Astrocyte of the cerebellum (primary cell): ENCODE data around the gene ARSK.

Experiments
- DNase-seq: peaks from one replicate; pipeline ENCODE4 v3.0.0-alpha.2; 2011; ENCODE audit warnings: low read depth
- H3K4me3 ChIP-seq: 2 replicates; pipeline ENCODE4 v1.5.1; 2011; ENCODE audit warnings: mild to moderate bottlenecking, low read depth, low read length, moderate library complexity
- CTCF ChIP-seq: IDR thresholded peaks from 2 replicates; pipeline ENCODE4 v1.5.1; 2012; ENCODE audit warnings: low read length, low read depth, moderate library complexity, mild to moderate bottlenecking; ENCODE audit errors: missing control alignments
- in situ Hi-C: cut with HindIII; loops from 2 replicates; pipeline ENCODE4 v1.10.0; 2017; ENCODE audit warnings: low sequenced_read_pairs

Gene ARSK

GRCh38 chr5:95572016-95572415, 17.1 kb downstream of the ARSK start:
- TF ChIP-seq CTCF = no peak
- no peak for DNase-seq
- H3K4me3 ChIP-seq = no peak overlapping the region
- in situ Hi-C loops = no loop called here

GRCh38 chr5:95581576-95581975, 26.7 kb downstream of the ARSK start:
- in situ Hi-C loops = no loop called here
- TF ChIP-seq CTCF = no peak
- H3K4me3 ChIP-seq = no peak overlapping the region
- DNase-seq = no peak

- no peak overlapping the region for H3K4me3 ChIP-seq
- DNase-seq = no peak
- no peak for TF ChIP-seq CTCF
- in situ Hi-C loops = no loop called here
These were observed 29.1 kb downstream of the ARSK start for GRCh38 chr5:95583992-95584391.

GRCh38 chr5:95590880-95591279, 36.0 kb downstream of the ARSK start:
- H3K4me3 ChIP-seq = no peak overlapping the region
- in situ Hi-C loops = no loop called here
- TF ChIP-seq CTCF = no peak
- DNase-seq = no peak

- peak; percentile 8 for DNase-seq
- no peak overlapping the region for H3K4me3 ChIP-seq
- in situ Hi-C loops = no loop called here
- no peak for TF ChIP-seq CTCF
These were observed 36.6 kb downstream of the ARSK start for GRCh38 chr5:95591490-95591901.

- no peak for TF ChIP-seq CTCF
- in situ Hi-C loops = no loop called here
These were observed 40.5 kb downstream of the ARSK start for GRCh38 chr5:95595289-95595931.

GRCh38 chr5:95599252-95599651, 44.4 kb downstream of the ARSK start:
- no peak for DNase-seq
- no peak overlapping the region for H3K4me3 ChIP-seq
- in situ Hi-C loops = no loop called here
- TF ChIP-seq CTCF = no peak

More at GRCh38 chr5:95595289-95595931, 40.5 kb downstream of the ARSK start:
- no peak overlapping the region for H3K4me3 ChIP-seq
- DNase-seq = no peak
